Memory B cell (primary cell): Measurements from ENCODE around the gene MYO9A.

Experiments
- ATAC-seq: fragments of 150-1000 bp; cut with Tn5 transposase; 2 replicates; pipeline ENCODE4 v1.10.0; 2021; ENCODE audit warnings: low read depth, mild to moderate bottlenecking, moderate library complexity
- DNase-seq, 2 donors: peaks; one replicate each; pipeline ENCODE4 v3.0.0; 2022; ENCODE audit warnings: low spot score in 2 of 2
- H3K27ac Mint-ChIP-seq: one replicate; pipeline ENCODE4 v1.8.0; 2022; ENCODE audit warnings: mild to moderate bottlenecking, moderate library complexity, mixed read lengths
- H3K27me3 Mint-ChIP-seq: one replicate; pipeline ENCODE4 v1.8.0; 2022; ENCODE audit warnings: mixed read lengths
- H3K36me3 Mint-ChIP-seq: one replicate; pipeline ENCODE4 v1.8.0; 2022; ENCODE audit warnings: mild to moderate bottlenecking, mixed read lengths
- H3K4me1 Mint-ChIP-seq: one replicate; pipeline ENCODE4 v1.8.0; 2022; ENCODE audit warnings: mixed read lengths
- H3K4me3 Mint-ChIP-seq: one replicate; pipeline ENCODE4 v1.8.0; 2022; ENCODE audit warnings: mild to moderate bottlenecking, moderate library complexity, mixed read lengths
- H3K9me3 Mint-ChIP-seq: one replicate; pipeline ENCODE4 v1.8.0; 2022; ENCODE audit warnings: mixed read lengths

MYO9A gene

GRCh38 chr15:71957026-71957425 lies 160.9 kb downstream of the MYO9A start:
- Mint-ChIP-seq H3K27ac (no peak overlapping the region), H3K4me1 (no peaks in the 10 kb centered on the region), H3K4me3 (no peak overlapping the region), H3K36me3 (peaks cover 10% of the 10 kb centered on the region), H3K27me3 (no peaks in the 10 kb centered on the region), H3K9me3 (no peaks in the 10 kb centered on the region)
- no peak for DNase-seq
- no peak for ATAC-seq

- H3K4me3 Mint-ChIP-seq: no peak overlapping the region
- H3K4me1 Mint-ChIP-seq: no peaks in the 10 kb centered on the region
- ATAC-seq: no peak
- H3K27ac Mint-ChIP-seq: no peak overlapping the region
- no peaks in the 10 kb centered on the region for H3K9me3 Mint-ChIP-seq
- H3K27me3 Mint-ChIP-seq: no peaks in the 10 kb centered on the region
- no peak for DNase-seq
- peaks cover 16% of the 10 kb centered on the region for H3K36me3 Mint-ChIP-seq
Measured at GRCh38 chr15:71951134-71951533, 166.8 kb downstream of the MYO9A start.

- Mint-ChIP-seq H3K4me3 (no peak overlapping the region), H3K36me3 (peaks cover 4% of the 10 kb centered on the region), H3K27ac (no peak overlapping the region), H3K4me1 (no peaks in the 10 kb centered on the region), H3K27me3 (no peaks in the 10 kb centered on the region), H3K9me3 (no peaks in the 10 kb centered on the region)
- ATAC-seq: no peak
- DNase-seq: no peak
Measured at GRCh38 chr15:71945012-71945411, 172.9 kb downstream of the MYO9A start.

- Mint-ChIP-seq H3K27ac (peak overlapping the region; percentile 48), H3K27me3 (no peaks in the 10 kb centered on the region)
Measured at GRCh38 chr15:71943806-71944205, 174.1 kb downstream of the MYO9A start.

GRCh38 chr15:71939981-71940588 lies 177.9 kb downstream of the MYO9A start:
- H3K4me3 Mint-ChIP-seq: no peak overlapping the region

More at GRCh38 chr15:71943806-71944205, 174.1 kb downstream of the MYO9A start:
- Mint-ChIP-seq H3K36me3 (peaks cover 4% of the 10 kb centered on the region), H3K4me3 (no peak overlapping the region), H3K9me3 (no peaks in the 10 kb centered on the region), H3K4me1 (no peaks in the 10 kb centered on the region)
- no peak for DNase-seq
- ATAC-seq: no peak

GRCh38 chr15:71937650-71938311 lies 180.2 kb downstream of the MYO9A start:
- peaks cover 22% of the 10 kb centered on the region for H3K36me3 Mint-ChIP-seq
- no peaks in the 10 kb centered on the region for H3K27me3 Mint-ChIP-seq
- DNase-seq: no peak

More at GRCh38 chr15:71939981-71940588, 177.9 kb downstream of the MYO9A start:
- Mint-ChIP-seq H3K36me3 (peaks cover 14% of the 10 kb centered on the region), H3K4me1 (no peaks in the 10 kb centered on the region), H3K9me3 (peaks cover 1% of the 10 kb centered on the region), H3K27me3 (no peaks in the 10 kb centered on the region), H3K27ac (no peak overlapping the region)
- no peak for ATAC-seq
- no peak for DNase-seq

GRCh38 chr15:71934446-71934845 lies 183.5 kb downstream of the MYO9A start:
- DNase-seq (no peak), ATAC-seq (no peak)
- Mint-ChIP-seq H3K4me3 (no peak overlapping the region), H3K36me3 (peaks cover 45% of the 10 kb centered on the region), H3K27me3 (no peaks in the 10 kb centered on the region), H3K4me1 (no peaks in the 10 kb centered on the region), H3K27ac (no peak overlapping the region), H3K9me3 (peaks cover 8% of the 10 kb centered on the region)

More at GRCh38 chr15:71937650-71938311, 180.2 kb downstream of the MYO9A start:
- no peak for ATAC-seq
- Mint-ChIP-seq H3K4me1 (no peaks in the 10 kb centered on the region), H3K27ac (no peak overlapping the region), H3K4me3 (no peak overlapping the region), H3K9me3 (peaks cover 1% of the 10 kb centered on the region)

- peaks cover 45% of the 10 kb centered on the region for H3K36me3 Mint-ChIP-seq
Measured at GRCh38 chr15:71932689-71933088, 185.3 kb downstream of the MYO9A start.

GRCh38 chr15:71931261-71931660 lies 186.7 kb downstream of the MYO9A start:
- Mint-ChIP-seq H3K9me3 (peaks cover 8% of the 10 kb centered on the region), H3K27me3 (no peaks in the 10 kb centered on the region), H3K36me3 (peaks cover 42% of the 10 kb centered on the region)

More at GRCh38 chr15:71932689-71933088, 185.3 kb downstream of the MYO9A start:
- Mint-ChIP-seq H3K4me3 (no peak overlapping the region), H3K9me3 (peaks cover 8% of the 10 kb centered on the region), H3K4me1 (no peaks in the 10 kb centered on the region), H3K27me3 (no peaks in the 10 kb centered on the region), H3K27ac (no peak overlapping the region)
- ATAC-seq (no peak), DNase-seq (no peak)

GRCh38 chr15:71925145-71925544 lies 192.8 kb downstream of the MYO9A start:
- no peaks in the 10 kb centered on the region for H3K27me3 Mint-ChIP-seq
- no peaks in the 10 kb centered on the region for H3K4me1 Mint-ChIP-seq
- H3K36me3 Mint-ChIP-seq: peaks cover 5% of the 10 kb centered on the region
- no peak for DNase-seq
- no peak overlapping the region for H3K4me3 Mint-ChIP-seq
- no peak overlapping the region for H3K27ac Mint-ChIP-seq
- H3K9me3 Mint-ChIP-seq: no peaks in the 10 kb centered on the region
- ATAC-seq: no peak

More at GRCh38 chr15:71931261-71931660, 186.7 kb downstream of the MYO9A start:
- Mint-ChIP-seq H3K27ac (no peak overlapping the region), H3K4me1 (no peaks in the 10 kb centered on the region), H3K4me3 (no peak overlapping the region)
- DNase-seq (no peak), ATAC-seq (no peak)

GRCh38 chr15:71921191-71921590 lies 196.8 kb downstream of the MYO9A start:
- DNase-seq: no peak
- Mint-ChIP-seq H3K36me3 (peaks cover 4% of the 10 kb centered on the region), H3K27me3 (no peaks in the 10 kb centered on the region), H3K9me3 (no peaks in the 10 kb centered on the region), H3K4me1 (no peaks in the 10 kb centered on the region), H3K4me3 (no peak overlapping the region), H3K27ac (no peak overlapping the region)
- ATAC-seq: no peak

GRCh38 chr15:71920573-71920972 lies 197.4 kb downstream of the MYO9A start:
- ATAC-seq (no peak), DNase-seq (no peak)
- H3K4me1 Mint-ChIP-seq: no peaks in the 10 kb centered on the region
- no peak overlapping the region for H3K27ac Mint-ChIP-seq
- H3K36me3 Mint-ChIP-seq: peaks cover 5% of the 10 kb centered on the region
- H3K9me3 Mint-ChIP-seq: no peaks in the 10 kb centered on the region
- no peak overlapping the region for H3K4me3 Mint-ChIP-seq
- H3K27me3 Mint-ChIP-seq: no peaks in the 10 kb centered on the region

GRCh38 chr15:71916834-71917233 lies 201.1 kb downstream of the MYO9A start:
- Mint-ChIP-seq H3K4me1 (no peaks in the 10 kb centered on the region), H3K36me3 (peaks cover 22% of the 10 kb centered on the region), H3K4me3 (no peak overlapping the region)

GRCh38 chr15:71914092-71914491 lies 203.9 kb downstream of the MYO9A start:
- H3K9me3 Mint-ChIP-seq: peaks cover 2% of the 10 kb centered on the region
- ATAC-seq (no peak), DNase-seq (no peak)
- no peak overlapping the region for H3K27ac Mint-ChIP-seq
- no peaks in the 10 kb centered on the region for H3K27me3 Mint-ChIP-seq
- peaks cover 25% of the 10 kb centered on the region for H3K36me3 Mint-ChIP-seq
- H3K4me3 Mint-ChIP-seq: no peak overlapping the region
- H3K4me1 Mint-ChIP-seq: no peaks in the 10 kb centered on the region

More at GRCh38 chr15:71916834-71917233, 201.1 kb downstream of the MYO9A start:
- H3K27me3 Mint-ChIP-seq: no peaks in the 10 kb centered on the region
- DNase-seq: no peak
- H3K27ac Mint-ChIP-seq: no peak overlapping the region
- H3K9me3 Mint-ChIP-seq: peaks cover 2% of the 10 kb centered on the region
- no peak for ATAC-seq

GRCh38 chr15:71899674-71900073 lies 218.3 kb downstream of the MYO9A start:
- Mint-ChIP-seq H3K36me3 (peaks cover 40% of the 10 kb centered on the region), H3K4me1 (no peaks in the 10 kb centered on the region), H3K9me3 (no peaks in the 10 kb centered on the region), H3K4me3 (no peak overlapping the region), H3K27ac (no peak overlapping the region), H3K27me3 (no peaks in the 10 kb centered on the region)
- DNase-seq (no peak), ATAC-seq (no peak)
